Mucosa of descending colon (tissue), 3 donors: Measurements from ENCODE around the gene PIWIL1. TPM values are rescaled to one million over a fixed set of nuclear protein-coding genes. Genes with fewer than 3 reads are reported as not detected.

ENCODE experiments used
- ATAC-seq: fragments of 200-7000 bp; cut with Tn5 transposase; one replicate; pipeline ENCODE4 v1.9.1; 2020; ENCODE audit warnings: mild to moderate bottlenecking, moderate library complexity
- DNase-seq, 3 donors: peaks; one replicate each; pipeline ENCODE4 v3.0.0-alpha.2; 2020
- H3K36me3 ChIP-seq: fragments of 200-600 bp; one replicate; pipeline ENCODE4 v1.8.0; 2021; ENCODE audit warnings: low read depth, mild to moderate bottlenecking
- H3K4me1 ChIP-seq: fragments of 200-600 bp; one replicate; pipeline ENCODE4 v1.8.0; 2021; ENCODE audit warnings: low read depth, mild to moderate bottlenecking
- H3K4me3 ChIP-seq: fragments of 200-600 bp; one replicate; pipeline ENCODE4 v1.8.0; 2021; ENCODE audit warnings: mild to moderate bottlenecking
- H3K9me3 ChIP-seq: fragments of 200-600 bp; one replicate; pipeline ENCODE4 v1.8.0; 2021; ENCODE audit warnings: mild to moderate bottlenecking
- CTCF ChIP-seq: fragments of 200-600 bp; IDR thresholded peaks from one replicate; pipeline ENCODE4 v1.8.0; 2022; ENCODE audit warnings: antibody characterized with exemption, mild to moderate bottlenecking
- intact Hi-C, 2 donors: fragments of 100-400 bp; cut with DNase I in 1 of 2; cut with micrococcal nuclease in 1 of 2; formaldehyde crosslinking; loops; one replicate each; pipeline versions ENCODE4 v1.11.0 to v1.11.1; 2022; cut with DNase I, micrococcal nuclease
- total RNA-seq, 3 donors: library from RNA; stranded (reverse); fragmentation: NEBNext Ultra II Directional in 2 of 3; extraction: Animal tissue kit (Norgen Biotek cat#: 25700) in 2 of 3; gene quantifications; one replicate each; pipeline versions ENCODE4 v1.2.1 to v1.2.4, GENCODE V29; 2021 to 2023
- donor health status: DM: no; HTN: no; CAD: no; lungs with moderate emphysema.
- donor health status: DM: no; HTN: no; CAD: no.
- donor health status: DM: no; HTN: yes; CAD: no.

PIWIL1 gene
- total RNA-seq, 3 donors from 2014 or later: 0.23 TPM; not detected in 2

- TF ChIP-seq CTCF: no peak
- Histone ChIP-seq H3K36me3 (no peaks in the 10 kb centered on the region), H3K4me1 (no peaks in the 10 kb centered on the region), H3K9me3 (no peaks in the 10 kb centered on the region), H3K4me3 (no peak overlapping the region)
- DNase-seq (no peak), ATAC-seq (no peak)
- intact Hi-C loops: no loop called here
Observed at GRCh38 chr12:130354407-130354806, 16.7 kb downstream of the PIWIL1 start.

- H3K4me3 ChIP-seq: no peak overlapping the region
- no peaks in the 10 kb centered on the region for H3K4me1 ChIP-seq
- intact Hi-C loops: no loop called here
- no peak for TF ChIP-seq CTCF
- DNase-seq: no peak
- no peak for ATAC-seq
- H3K9me3 ChIP-seq: no peaks in the 10 kb centered on the region
- H3K36me3 ChIP-seq: no peaks in the 10 kb centered on the region
Observed at GRCh38 chr12:130356222-130356621, 18.5 kb downstream of the PIWIL1 start.

- Histone ChIP-seq H3K9me3 (no peaks in the 10 kb centered on the region), H3K4me1 (no peaks in the 10 kb centered on the region), H3K4me3 (no peak overlapping the region), H3K36me3 (no peaks in the 10 kb centered on the region)
- DNase-seq (no peak), ATAC-seq (no peak)
- intact Hi-C loops: no loop called here
- TF ChIP-seq CTCF: no peak
Observed at GRCh38 chr12:130357241-130357640, 19.6 kb downstream of the PIWIL1 start.

GRCh38 chr12:130357729-130358330 is 20.1 kb downstream of the PIWIL1 start:
- Histone ChIP-seq H3K36me3 (no peaks in the 10 kb centered on the region), H3K4me3 (no peak overlapping the region), H3K4me1 (no peaks in the 10 kb centered on the region), H3K9me3 (no peaks in the 10 kb centered on the region)
- no peak for TF ChIP-seq CTCF
- intact Hi-C loops: no loop called here
- DNase-seq: no peak
- no peak for ATAC-seq

- Histone ChIP-seq H3K36me3 (no peaks in the 10 kb centered on the region), H3K4me1 (no peaks in the 10 kb centered on the region), H3K4me3 (no peak overlapping the region), H3K9me3 (no peaks in the 10 kb centered on the region)
- TF ChIP-seq CTCF: no peak
- ATAC-seq: no peak
- intact Hi-C loops: no loop called here
- DNase-seq: no peak
Observed at GRCh38 chr12:130362060-130362459, 24.4 kb downstream of the PIWIL1 start.

GRCh38 chr12:130364578-130364977 is 26.9 kb downstream of the PIWIL1 start:
- intact Hi-C loops: no loop called here
- Histone ChIP-seq H3K36me3 (no peaks in the 10 kb centered on the region), H3K4me1 (no peaks in the 10 kb centered on the region), H3K4me3 (no peak overlapping the region), H3K9me3 (no peaks in the 10 kb centered on the region)
- ATAC-seq (peak; percentile 67), DNase-seq (no peak)
- TF ChIP-seq CTCF: no peak
